Transverse colon (tissue), 3 donors: ENCODE results near the gene S100A14.

Source experiments
- EP300 ChIP-seq: sonication (generic); formaldehyde crosslinking; IDR thresholded peaks from one replicate; pipeline ENCODE4 v1.6.1; 2017; ENCODE audit warnings: antibody characterized with exemption, low read depth
- TF ChIP-seq, protein P1 (sequence below), 5 experiments: fragments of 200-600 bp in 3 of 5; fragments of 450-650 bp in 2 of 5; sonication (generic) in 3 of 5; IDR thresholded peaks; 1 replicate in 2 of 5; 2 replicates in 3 of 5; pipeline ENCODE4 v1.5.1; 2016 to 2017; ENCODE audit warnings: antibody characterized with exemption in 5 of 5, inconsistent platforms in 3 of 5, mild to moderate bottlenecking in 2 of 5, moderate library complexity in 1 of 5

DNA sequence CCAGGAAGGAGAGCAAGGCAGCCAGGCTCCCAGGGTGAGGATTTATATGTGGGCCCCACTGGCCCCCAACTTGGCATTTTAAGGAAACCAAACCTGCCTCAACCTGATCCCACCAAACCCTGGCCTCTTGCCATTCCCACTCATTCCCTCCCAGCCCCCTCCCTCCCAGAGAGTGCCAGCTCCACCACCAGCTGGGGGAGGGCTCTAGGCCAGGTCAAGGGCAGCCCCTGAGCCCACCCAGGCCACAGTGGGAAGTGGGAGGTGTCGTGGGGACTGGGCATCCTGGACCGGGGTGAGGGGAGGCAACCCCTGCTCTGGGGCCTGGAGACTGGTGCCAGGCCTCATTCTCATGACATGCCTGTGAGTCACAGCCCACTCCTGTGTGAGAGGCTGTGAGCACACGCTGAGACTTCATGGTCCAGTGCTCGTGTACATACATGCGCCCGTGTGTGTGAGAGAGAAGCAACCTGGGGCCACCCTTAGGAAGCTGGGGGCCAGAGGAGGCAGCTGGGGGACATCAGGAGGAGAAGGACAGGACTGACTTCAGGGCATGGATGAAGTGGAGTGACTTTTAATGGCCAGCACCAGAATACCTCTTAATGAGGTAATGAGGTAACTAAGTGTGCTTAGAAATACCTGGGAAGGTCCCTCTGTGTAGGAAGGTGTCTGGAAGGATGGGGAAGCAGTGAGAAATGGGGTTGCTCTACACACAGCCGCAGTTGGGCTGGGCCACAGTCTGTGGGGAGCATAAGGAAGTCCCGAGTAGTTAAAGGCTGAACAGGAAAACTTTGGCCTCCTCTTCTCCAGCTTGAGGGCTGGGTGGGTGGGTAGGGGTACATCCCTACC is 50.4 kb downstream of the S100A14 start, which contains the start of gene S100A2:
- TF ChIP-seq, protein P1, sequence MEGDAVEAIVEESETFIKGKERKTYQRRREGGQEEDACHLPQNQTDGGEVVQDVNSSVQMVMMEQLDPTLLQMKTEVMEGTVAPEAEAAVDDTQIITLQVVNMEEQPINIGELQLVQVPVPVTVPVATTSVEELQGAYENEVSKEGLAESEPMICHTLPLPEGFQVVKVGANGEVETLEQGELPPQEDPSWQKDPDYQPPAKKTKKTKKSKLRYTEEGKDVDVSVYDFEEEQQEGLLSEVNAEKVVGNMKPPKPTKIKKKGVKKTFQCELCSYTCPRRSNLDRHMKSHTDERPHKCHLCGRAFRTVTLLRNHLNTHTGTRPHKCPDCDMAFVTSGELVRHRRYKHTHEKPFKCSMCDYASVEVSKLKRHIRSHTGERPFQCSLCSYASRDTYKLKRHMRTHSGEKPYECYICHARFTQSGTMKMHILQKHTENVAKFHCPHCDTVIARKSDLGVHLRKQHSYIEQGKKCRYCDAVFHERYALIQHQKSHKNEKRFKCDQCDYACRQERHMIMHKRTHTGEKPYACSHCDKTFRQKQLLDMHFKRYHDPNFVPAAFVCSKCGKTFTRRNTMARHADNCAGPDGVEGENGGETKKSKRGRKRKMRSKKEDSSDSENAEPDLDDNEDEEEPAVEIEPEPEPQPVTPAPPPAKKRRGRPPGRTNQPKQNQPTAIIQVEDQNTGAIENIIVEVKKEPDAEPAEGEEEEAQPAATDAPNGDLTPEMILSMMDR (IDR thresholded peaks at IDR 0.05) = no peak
- no peak for TF ChIP-seq EP300
